K562 (cell line): ENCODE data around the gene SNX14. TPM values are rescaled to one million over a fixed set of nuclear protein-coding genes. Genes with fewer than 3 reads are reported as not detected.
A peak's percentile ranks its signal among the peaks of the same experiment; 100 is the strongest.

Experiments used
- ARID1B ChIP-seq: fragments of 450-650 bp; IDR thresholded peaks from 2 replicates; pipeline ENCODE4 v1.6.1; 2016; ENCODE audit warnings: antibody characterized with exemption, mild to moderate bottlenecking, inconsistent platforms
- CBFA2T2 ChIP-seq: fragments of 450-650 bp; conservative IDR thresholded peaks from 2 replicates; pipeline ENCODE4 v1.6.1; 2017; ENCODE audit warnings: mild to moderate bottlenecking
- CBX1 ChIP-seq: sonication (generic); IDR thresholded peaks from 2 replicates; pipeline ENCODE4 v1.6.1; 2016; ENCODE audit warnings: antibody characterized with exemption, low read depth, mild to moderate bottlenecking
- ETV5 ChIP-seq: sonication (generic); formaldehyde crosslinking; IDR thresholded peaks from 2 replicates; pipeline ENCODE4 v1.4.0; 2020; ENCODE audit warnings: low read depth, mild to moderate bottlenecking, missing genetic modification reagents
- L3MBTL2 ChIP-seq: fragments of 450-650 bp; IDR thresholded peaks from 2 replicates; pipeline ENCODE4 v1.6.1; 2016; ENCODE audit warnings: mild to moderate bottlenecking, moderate library complexity
- MCM3 ChIP-seq: fragments of 450-650 bp; IDR thresholded peaks from 2 replicates; pipeline ENCODE4 v1.6.1; 2016
- MIER1 ChIP-seq: fragments of 450-650 bp; IDR thresholded peaks from 2 replicates; pipeline ENCODE4 v1.6.1; 2016; ENCODE audit warnings: antibody characterized with exemption, mild to moderate bottlenecking, low read depth
- RBM22 ChIP-seq: fragments of 200-400 bp; formaldehyde crosslinking; IDR thresholded peaks from 2 replicates; pipeline ENCODE4 v1.6.1; 2018; ENCODE audit warnings: low read length, low read depth; ENCODE audit not compliant: poor library complexity, severe bottlenecking
- SP2 ChIP-seq: IDR thresholded peaks from 2 replicates; pipeline ENCODE4 v1.6.1; 2011; ENCODE audit warnings: mild to moderate bottlenecking, low read depth, low read length, moderate library complexity; ENCODE audit not compliant: poor library complexity, severe bottlenecking; ENCODE audit errors: extremely low read depth
- SPI1 ChIP-seq: IDR thresholded peaks from 2 replicates; pipeline ENCODE4 v1.6.1; 2011; ENCODE audit warnings: low read depth, low read length, control low read depth, borderline replicate concordance
- TFAM ChIP-seq: fragments of 250-450 bp; sonication (Bioruptor Pico); conservative IDR thresholded peaks from 2 replicates; pipeline ENCODE4 v1.5.0; 2021; ENCODE audit warnings: mild to moderate bottlenecking, moderate library complexity
- ZNF212 ChIP-seq: fragments of 450-650 bp; formaldehyde crosslinking; IDR thresholded peaks from 2 replicates; pipeline ENCODE4 v1.4.0; 2020; ENCODE audit warnings: mild to moderate bottlenecking
- ZNF239 ChIP-seq: fragments of 250-450 bp; sonication (Bioruptor Pico); IDR thresholded peaks from 2 replicates; pipeline ENCODE4 v1.4.0; 2020; ENCODE audit warnings: mild to moderate bottlenecking
- ZNF695 ChIP-seq: fragments of 450-650 bp; formaldehyde crosslinking; IDR thresholded peaks from 2 replicates; pipeline ENCODE4 v1.4.0; 2020; ENCODE audit warnings: mild to moderate bottlenecking, moderate library complexity
- polyA plus RNA-seq, 8 experiments: library from polyadenylated mRNA; depleted of rRNA in 4 of 8; stranded (reverse) in 5 of 8; unstranded in 3 of 8; fragments of >200 nt; fragmentation: Nextera tagmentation in 2 of 8; fragmentation: Illumina TruSeq in 1 of 8; extraction: Ambion mirVana in 2 of 8; extraction: Trizol in 1 of 8; gene quantifications; 2 replicates each; pipeline versions ENCODE4 v1.2.1 to v1.2.3, GENCODE V29; 2011 to 2014; ENCODE audit warnings: inconsistent platforms in 1 of 8, missing spikeins in 1 of 8
- total RNA-seq, 7 experiments: library from RNA; depleted of rRNA in 6 of 7; stranded (reverse); fragments of >200 nt in 6 of 7; fragmentation: Illumina TruSeq in 2 of 7; extraction: Trizol in 2 of 7; gene quantifications; 2 replicates each; pipeline versions ENCODE4 v1.2.1 to v1.2.3, GENCODE V29; 2011 to 2021; ENCODE audit warnings: low replicate concordance in 1 of 7
- TF ChIP-seq, protein P1 (sequence below): sonication (generic); formaldehyde crosslinking; IDR thresholded peaks from 2 replicates; pipeline ENCODE4 v1.8.0; 2023; ENCODE audit warnings: mild to moderate bottlenecking, missing genetic modification reagents
- TF ChIP-seq, protein P2 (sequence below): fragments of 250-450 bp; sonication (Bioruptor Pico); IDR thresholded peaks from 2 replicates; pipeline ENCODE4 v1.4.0; 2020; ENCODE audit warnings: borderline replicate concordance
- TF ChIP-seq, protein P3 (sequence below), 2 experiments: fragments of 450-650 bp; conservative IDR thresholded peaks; 2 replicates each; pipeline ENCODE4 v1.6.1; 2017; ENCODE audit warnings: mild to moderate bottlenecking in 2 of 2, moderate library complexity in 2 of 2
- TF ChIP-seq, protein P4 (sequence below): sonication (generic); formaldehyde crosslinking; IDR thresholded peaks from 2 replicates; pipeline ENCODE4 v1.8.1; 2022; ENCODE audit warnings: missing genetic modification reagents
- TF ChIP-seq, protein P5 (sequence below): sonication (generic); formaldehyde crosslinking; IDR thresholded peaks from 2 replicates; pipeline ENCODE4 v1.8.0; 2022; ENCODE audit warnings: mild to moderate bottlenecking, low read depth, missing genetic modification reagents

Gene SNX14
- total and polyA plus RNA-seq, 9 of the 15 experiments (the other 6 are each of a cell fraction or from before 2014, with no cell fraction given), result 46.5 to 140 (median 71.2) TPM

DNA sequence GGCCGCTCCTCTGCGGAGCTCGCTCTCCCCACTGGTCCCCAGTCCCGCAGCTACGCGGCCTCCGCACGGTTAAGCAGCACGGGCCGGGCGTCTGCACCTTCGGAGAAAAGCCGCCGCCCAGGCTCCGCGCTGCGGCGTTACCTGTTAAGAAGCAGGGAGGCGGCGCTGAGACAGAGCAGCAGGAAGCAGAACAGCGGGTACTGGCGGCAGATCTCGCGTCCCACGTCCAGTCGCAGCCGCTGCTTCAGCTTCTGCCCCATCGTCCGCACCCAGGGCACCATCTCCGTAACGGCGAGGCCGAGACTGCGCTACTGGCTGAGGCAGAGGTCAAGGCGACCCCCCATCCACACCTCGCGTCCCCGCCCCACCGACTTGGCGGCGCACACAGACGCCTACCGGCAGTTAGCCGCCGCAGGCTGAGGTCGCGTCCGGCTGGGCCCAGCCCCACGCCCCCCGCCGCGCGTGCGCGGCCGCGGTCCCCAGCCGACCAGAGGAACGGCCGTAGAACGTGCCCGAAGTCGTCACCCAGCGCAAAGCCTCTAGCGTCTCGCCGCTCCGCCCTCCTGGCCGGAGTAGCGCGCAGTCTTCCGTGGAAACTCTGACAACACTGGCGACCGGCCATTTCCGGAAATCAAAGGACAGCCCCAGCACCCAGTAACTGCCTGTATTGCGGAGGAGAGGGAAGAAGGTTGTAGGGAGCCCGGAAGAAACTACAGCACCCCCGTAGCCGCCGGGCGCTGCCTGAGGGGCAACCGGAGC, at the start of gene SNX14 (continued):
- TF ChIP-seq, protein P1, sequence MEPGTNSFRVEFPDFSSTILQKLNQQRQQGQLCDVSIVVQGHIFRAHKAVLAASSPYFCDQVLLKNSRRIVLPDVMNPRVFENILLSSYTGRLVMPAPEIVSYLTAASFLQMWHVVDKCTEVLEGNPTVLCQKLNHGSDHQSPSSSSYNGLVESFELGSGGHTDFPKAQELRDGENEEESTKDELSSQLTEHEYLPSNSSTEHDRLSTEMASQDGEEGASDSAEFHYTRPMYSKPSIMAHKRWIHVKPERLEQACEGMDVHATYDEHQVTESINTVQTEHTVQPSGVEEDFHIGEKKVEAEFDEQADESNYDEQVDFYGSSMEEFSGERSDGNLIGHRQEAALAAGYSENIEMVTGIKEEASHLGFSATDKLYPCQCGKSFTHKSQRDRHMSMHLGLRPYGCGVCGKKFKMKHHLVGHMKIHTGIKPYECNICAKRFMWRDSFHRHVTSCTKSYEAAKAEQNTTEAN, result no peak
- TF ChIP-seq CBX1 (peak; percentile 72), TFAM (CRISPR knock-in tag) (no peak), SPI1 (no peak), ETV5 (CRISPR knock-in tag) (peak; percentile 64), RBM22 (peak; percentile 96), ZNF239 (CRISPR knock-in tag) (no peak), L3MBTL2 (peak; percentile 90; the same call in 1 of the 2 replicates), ZNF212 (no peak), MCM3 (no peak), ZNF695 (no peak), ARID1B (no peak), MIER1 (no peak), SP2 (no peak), CBFA2T2 (no peak)
- TF ChIP-seq, protein P2, sequence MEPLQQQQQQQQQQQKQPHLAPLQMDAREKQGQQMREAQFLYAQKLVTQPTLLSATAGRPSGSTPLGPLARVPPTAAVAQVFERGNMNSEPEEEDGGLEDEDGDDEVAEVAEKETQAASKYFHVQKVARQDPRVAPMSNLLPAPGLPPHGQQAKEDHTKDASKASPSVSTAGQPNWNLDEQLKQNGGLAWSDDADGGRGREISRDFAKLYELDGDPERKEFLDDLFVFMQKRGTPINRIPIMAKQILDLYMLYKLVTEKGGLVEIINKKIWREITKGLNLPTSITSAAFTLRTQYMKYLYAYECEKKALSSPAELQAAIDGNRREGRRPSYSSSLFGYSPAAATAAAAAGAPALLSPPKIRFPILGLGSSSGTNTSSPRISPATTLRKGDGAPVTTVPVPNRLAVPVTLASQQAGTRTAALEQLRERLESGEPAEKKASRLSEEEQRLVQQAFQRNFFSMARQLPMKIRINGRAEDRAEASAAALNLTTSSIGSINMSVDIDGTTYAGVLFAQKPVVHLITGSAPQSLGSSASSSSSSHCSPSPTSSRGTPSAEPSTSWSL, result 0 out of 2 replicates have a peak, but pooled peaks have one; percentile 21
- TF ChIP-seq, protein P3, sequence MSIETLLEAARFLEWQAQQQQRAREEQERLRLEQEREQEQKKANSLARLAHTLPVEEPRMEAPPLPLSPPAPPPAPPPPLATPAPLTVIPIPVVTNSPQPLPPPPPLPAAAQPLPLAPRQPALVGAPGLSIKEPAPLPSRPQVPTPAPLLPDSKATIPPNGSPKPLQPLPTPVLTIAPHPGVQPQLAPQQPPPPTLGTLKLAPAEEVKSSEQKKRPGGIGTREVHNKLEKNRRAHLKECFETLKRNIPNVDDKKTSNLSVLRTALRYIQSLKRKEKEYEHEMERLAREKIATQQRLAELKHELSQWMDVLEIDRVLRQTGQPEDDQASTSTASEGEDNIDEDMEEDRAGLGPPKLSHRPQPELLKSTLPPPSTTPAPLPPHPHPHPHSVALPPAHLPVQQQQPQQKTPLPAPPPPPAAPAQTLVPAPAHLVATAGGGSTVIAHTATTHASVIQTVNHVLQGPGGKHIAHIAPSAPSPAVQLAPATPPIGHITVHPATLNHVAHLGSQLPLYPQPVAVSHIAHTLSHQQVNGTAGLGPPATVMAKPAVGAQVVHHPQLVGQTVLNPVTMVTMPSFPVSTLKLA (conservative IDR thresholded peaks at IDR 0.05), result peak; percentile 43 to 80; a peak in 2 of 4 replicates
- TF ChIP-seq, protein P4, sequence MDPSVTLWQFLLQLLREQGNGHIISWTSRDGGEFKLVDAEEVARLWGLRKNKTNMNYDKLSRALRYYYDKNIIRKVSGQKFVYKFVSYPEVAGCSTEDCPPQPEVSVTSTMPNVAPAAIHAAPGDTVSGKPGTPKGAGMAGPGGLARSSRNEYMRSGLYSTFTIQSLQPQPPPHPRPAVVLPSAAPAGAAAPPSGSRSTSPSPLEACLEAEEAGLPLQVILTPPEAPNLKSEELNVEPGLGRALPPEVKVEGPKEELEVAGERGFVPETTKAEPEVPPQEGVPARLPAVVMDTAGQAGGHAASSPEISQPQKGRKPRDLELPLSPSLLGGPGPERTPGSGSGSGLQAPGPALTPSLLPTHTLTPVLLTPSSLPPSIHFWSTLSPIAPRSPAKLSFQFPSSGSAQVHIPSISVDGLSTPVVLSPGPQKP (CRISPR knock-in tag), result no peak
- TF ChIP-seq, protein P5, sequence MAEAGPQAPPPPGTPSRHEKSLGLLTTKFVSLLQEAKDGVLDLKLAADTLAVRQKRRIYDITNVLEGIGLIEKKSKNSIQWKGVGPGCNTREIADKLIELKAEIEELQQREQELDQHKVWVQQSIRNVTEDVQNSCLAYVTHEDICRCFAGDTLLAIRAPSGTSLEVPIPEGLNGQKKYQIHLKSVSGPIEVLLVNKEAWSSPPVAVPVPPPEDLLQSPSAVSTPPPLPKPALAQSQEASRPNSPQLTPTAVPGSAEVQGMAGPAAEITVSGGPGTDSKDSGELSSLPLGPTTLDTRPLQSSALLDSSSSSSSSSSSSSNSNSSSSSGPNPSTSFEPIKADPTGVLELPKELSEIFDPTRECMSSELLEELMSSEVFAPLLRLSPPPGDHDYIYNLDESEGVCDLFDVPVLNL (CRISPR knock-in tag), result no peak; the same call in 1 of the 2 replicates
